ENCODE data around the gene ZNF263.
"Not testable (repeated sequence)": the region's sequence is repeated elsewhere in the genome, so short reads cannot be mapped to it uniquely, and the experiment has no call there.

ZNF263 gene

DNA sequence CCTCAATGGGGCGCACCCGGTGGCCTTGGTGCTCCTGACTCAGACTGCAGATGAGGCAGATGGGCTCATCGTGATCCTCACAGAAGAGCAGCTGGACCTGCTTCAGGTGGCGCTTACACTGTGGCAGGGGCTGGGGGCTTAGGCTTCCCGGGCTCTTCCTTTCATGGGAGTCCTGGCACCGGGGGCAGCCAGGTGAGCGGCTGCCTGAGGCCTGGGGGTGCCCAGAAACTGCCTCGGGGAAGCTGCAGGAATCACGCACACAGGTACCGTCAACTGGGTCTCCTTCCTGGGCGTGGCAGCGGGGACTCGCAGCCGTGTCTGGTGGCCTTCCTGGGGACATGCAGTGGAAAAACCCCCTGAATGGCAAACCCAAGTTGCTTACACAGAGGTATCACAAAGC is 33.8 kb upstream of the ZNF263 start:
- H3K27ac ChIP-seq (ENCODE audit: low read length): no peak overlapping the region
- H3K9me3 ChIP-seq (ENCODE audit: insufficient read depth, low read depth, low read length): peaks cover 17% of the 10 kb centered on the region
- no peaks in the 10 kb centered on the region for H3K36me3 ChIP-seq (ENCODE audit: insufficient read depth, low read depth, low read length)
- H3K27me3 ChIP-seq (ENCODE audit: insufficient read depth, low read length): no peaks in the 10 kb centered on the region
- no peak overlapping the region for H3K9ac ChIP-seq (ENCODE audit: low read depth, low read length)
- H3K4me1 ChIP-seq (ENCODE audit: insufficient read depth, low read length): no peaks in the 10 kb centered on the region
- H3K4me3 ChIP-seq (ENCODE audit: low read length): no peak overlapping the region

DNA sequence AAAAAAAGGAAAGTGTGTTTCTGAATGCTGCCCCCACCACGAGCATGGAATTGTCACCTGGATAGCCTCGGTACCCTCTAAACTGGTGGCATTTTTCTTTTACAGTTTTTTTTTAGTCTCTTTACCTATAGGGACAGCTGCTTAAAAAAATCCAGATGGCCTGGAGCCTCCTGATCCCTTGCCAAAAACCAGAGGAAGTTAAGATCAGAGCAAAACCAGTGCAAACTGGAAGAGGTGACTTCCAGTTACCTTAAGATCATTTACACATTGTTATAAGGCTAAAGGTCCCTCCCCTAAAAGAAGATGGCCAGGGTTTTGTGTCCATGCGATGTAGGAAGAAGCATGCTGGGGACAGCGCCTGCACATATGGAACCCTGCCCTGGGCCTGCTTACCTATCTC is 30.3 kb upstream of the ZNF263 start:
- Histone ChIP-seq H3K4me3 (ENCODE audit: low read length) (no peak overlapping the region), H3K9me3 (ENCODE audit: insufficient read depth, low read depth, low read length) (peaks cover 9% of the 10 kb centered on the region), H3K9ac (ENCODE audit: low read depth, low read length) (no peak overlapping the region), H3K27ac (ENCODE audit: low read length) (no peak overlapping the region), H3K36me3 (ENCODE audit: insufficient read depth, low read depth, low read length) (no peaks in the 10 kb centered on the region), H3K4me1 (ENCODE audit: insufficient read depth, low read length) (no peaks in the 10 kb centered on the region), H3K27me3 (ENCODE audit: insufficient read depth, low read length) (no peaks in the 10 kb centered on the region)

- no peak overlapping the region for H3K27ac ChIP-seq (ENCODE audit: low read length)
- no peak overlapping the region for H3K4me3 ChIP-seq (ENCODE audit: low read length)
- H3K9ac ChIP-seq (ENCODE audit: low read depth, low read length): no peak overlapping the region
- H3K36me3 ChIP-seq (ENCODE audit: insufficient read depth, low read depth, low read length): no peaks in the 10 kb centered on the region
- peaks cover 16% of the 10 kb centered on the region for H3K9me3 ChIP-seq (ENCODE audit: insufficient read depth, low read depth, low read length)
- no peaks in the 10 kb centered on the region for H3K4me1 ChIP-seq (ENCODE audit: insufficient read depth, low read length)
- H3K27me3 ChIP-seq (ENCODE audit: insufficient read depth, low read length): no peaks in the 10 kb centered on the region
Measured at GRCh38 chr16:3254309-3254708, 29.0 kb upstream of the ZNF263 start.

GRCh38 chr16:3256146-3256865 is 27.0 kb upstream of the ZNF263 start, which contains the start of gene MEFV:
TSS of gene MEFV (minus strand) at chr16:3256633. CDS start at chr16:3256587, 46 bp downstream.
- H3K27ac ChIP-seq (ENCODE audit: low read length): no peak within 1 kb of the TSS

DNA sequence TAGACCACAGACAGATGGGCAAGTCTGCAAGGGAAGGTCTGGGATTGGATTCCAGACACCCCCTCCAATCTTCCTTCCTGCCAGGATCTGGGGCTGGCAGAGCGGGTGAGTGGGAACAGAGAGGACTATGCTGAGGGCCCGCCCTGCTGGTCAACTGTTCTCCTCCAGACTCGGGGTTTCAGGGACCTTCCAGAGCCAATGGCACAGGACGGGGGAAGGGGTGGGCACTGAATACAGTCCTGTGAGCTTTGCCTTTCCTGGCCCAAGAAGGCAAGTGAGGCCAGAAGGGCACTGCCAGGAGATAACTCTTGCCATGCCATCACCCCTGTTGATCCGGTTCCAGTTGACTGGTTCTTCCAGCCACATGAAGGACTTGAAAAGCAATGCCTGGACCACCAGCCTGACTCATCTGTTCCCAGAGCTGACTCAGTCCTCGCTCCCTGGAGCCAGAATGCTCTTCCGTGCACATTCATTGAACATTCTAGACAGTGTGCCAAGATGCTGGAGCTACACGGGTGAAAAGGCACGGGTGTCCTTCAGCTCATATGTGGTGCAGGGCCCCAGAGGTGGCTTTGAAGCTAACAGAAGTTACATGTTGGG is 26.3 kb upstream of the ZNF263 start:
- Histone ChIP-seq H3K4me1 (ENCODE audit: insufficient read depth, low read length) (no peaks in the 10 kb centered on the region), H3K27ac (ENCODE audit: low read length) (no peak overlapping the region), H3K4me3 (ENCODE audit: low read length) (no peak overlapping the region), H3K27me3 (ENCODE audit: insufficient read depth, low read length) (no peaks in the 10 kb centered on the region), H3K9ac (ENCODE audit: low read depth, low read length) (no peak overlapping the region), H3K36me3 (ENCODE audit: insufficient read depth, low read depth, low read length) (no peaks in the 10 kb centered on the region), H3K9me3 (ENCODE audit: insufficient read depth, low read depth, low read length) (peaks cover 19% of the 10 kb centered on the region)

More at GRCh38 chr16:3256146-3256865, 27.0 kb upstream of the ZNF263 start, which contains the start of gene MEFV:
- H3K4me3 ChIP-seq (ENCODE audit: low read length): no peak within 1 kb of the TSS
- no peaks in the 10 kb centered on the region for H3K27me3 ChIP-seq (ENCODE audit: insufficient read depth, low read length)
- H3K9ac ChIP-seq (ENCODE audit: low read depth, low read length): no peak within 1 kb of the TSS
- no peaks in the 10 kb centered on the region for H3K36me3 ChIP-seq (ENCODE audit: insufficient read depth, low read depth, low read length)
- H3K9me3 ChIP-seq (ENCODE audit: insufficient read depth, low read depth, low read length): peaks cover 19% of the 10 kb centered on the region
- H3K4me1 ChIP-seq (ENCODE audit: insufficient read depth, low read length): no peaks in the 10 kb centered on the region

GRCh38 chr16:3259836-3260235 is 23.5 kb upstream of the ZNF263 start:
- Histone ChIP-seq H3K9ac (ENCODE audit: low read depth, low read length) (no peak overlapping the region), H3K9me3 (ENCODE audit: insufficient read depth, low read depth, low read length) (peaks cover 19% of the 10 kb centered on the region), H3K4me1 (ENCODE audit: insufficient read depth, low read length) (no peaks in the 10 kb centered on the region), H3K4me3 (ENCODE audit: low read length) (no peak overlapping the region), H3K27me3 (ENCODE audit: insufficient read depth, low read length) (peaks cover 2% of the 10 kb centered on the region; the same call in 1 of the 2 replicates), H3K27ac (ENCODE audit: low read length) (no peak overlapping the region), H3K36me3 (ENCODE audit: insufficient read depth, low read depth, low read length) (no peaks in the 10 kb centered on the region)

- Histone ChIP-seq H3K4me1 (ENCODE audit: insufficient read depth, low read length) (no peaks in the 10 kb centered on the region), H3K9me3 (ENCODE audit: insufficient read depth, low read depth, low read length) (peaks cover 12% of the 10 kb centered on the region), H3K9ac (ENCODE audit: low read depth, low read length) (no peak overlapping the region), H3K27ac (ENCODE audit: low read length) (no peak overlapping the region), H3K36me3 (ENCODE audit: insufficient read depth, low read depth, low read length) (no peaks in the 10 kb centered on the region), H3K27me3 (ENCODE audit: insufficient read depth, low read length) (peaks cover 4% of the 10 kb centered on the region; the same call in 1 of the 2 replicates), H3K4me3 (ENCODE audit: low read length) (no peak overlapping the region)
Measured at GRCh38 chr16:3262517-3262916, 20.8 kb upstream of the ZNF263 start.

- Histone ChIP-seq H3K27me3 (ENCODE audit: insufficient read depth, low read length) (peaks cover 4% of the 10 kb centered on the region; the same call in 1 of the 2 replicates), H3K9me3 (ENCODE audit: insufficient read depth, low read depth, low read length) (peaks cover 2% of the 10 kb centered on the region), H3K4me1 (ENCODE audit: insufficient read depth, low read length) (no peaks in the 10 kb centered on the region), H3K9ac (ENCODE audit: low read depth, low read length) (no peak overlapping the region), H3K27ac (ENCODE audit: low read length) (no peak overlapping the region), H3K36me3 (ENCODE audit: insufficient read depth, low read depth, low read length) (no peaks in the 10 kb centered on the region), H3K4me3 (ENCODE audit: low read length) (0 out of 2 replicates have a peak overlapping the region, but pooled peaks have one; percentile 29)
Measured at GRCh38 chr16:3264137-3265036, 18.9 kb upstream of the ZNF263 start.

DNA sequence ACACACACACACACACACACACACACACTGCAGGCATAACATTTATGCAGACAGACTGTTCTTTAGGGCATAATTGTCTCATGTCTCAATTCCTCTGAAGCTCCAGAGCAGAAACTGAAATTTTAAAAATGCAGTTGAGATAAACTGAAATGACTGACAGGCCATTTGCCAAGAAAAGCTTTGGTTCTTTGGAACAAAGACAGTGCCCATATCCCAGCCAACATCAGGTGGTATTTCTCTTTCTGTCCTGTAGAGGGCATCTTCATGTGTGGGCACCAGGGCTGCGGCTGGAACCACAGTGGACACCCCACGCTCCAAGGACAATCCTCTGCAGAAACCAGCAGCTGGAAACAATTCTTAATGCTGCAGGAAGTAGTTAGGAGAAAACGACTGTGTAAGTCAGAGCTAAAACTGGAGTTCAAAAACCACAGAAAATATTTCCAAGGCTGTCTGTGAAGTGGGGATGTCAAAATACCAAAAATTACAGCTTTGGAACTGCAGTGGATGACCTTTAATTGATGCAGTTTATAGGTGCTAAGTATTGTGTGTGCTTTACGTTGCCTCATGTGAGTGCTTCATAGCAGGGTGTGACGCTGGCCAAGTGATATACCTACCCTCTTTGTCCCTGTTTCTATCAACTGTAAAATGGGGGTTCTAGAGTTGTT is 16.3 kb upstream of the ZNF263 start:
- Histone ChIP-seq H3K27ac (ENCODE audit: low read length) (no peak overlapping the region), H3K9ac (ENCODE audit: low read depth, low read length) (no peak overlapping the region), H3K27me3 (ENCODE audit: insufficient read depth, low read length) (peaks cover 4% of the 10 kb centered on the region; the same call in 1 of the 2 replicates), H3K4me1 (ENCODE audit: insufficient read depth, low read length) (no peaks in the 10 kb centered on the region), H3K4me3 (ENCODE audit: low read length) (no peak overlapping the region), H3K36me3 (ENCODE audit: insufficient read depth, low read depth, low read length) (no peaks in the 10 kb centered on the region), H3K9me3 (ENCODE audit: insufficient read depth, low read depth, low read length) (no peaks in the 10 kb centered on the region; the same call in 1 of the 2 replicates)

GRCh38 chr16:3268294-3268693 is 15.0 kb upstream of the ZNF263 start:
- no peaks in the 10 kb centered on the region for H3K4me1 ChIP-seq (ENCODE audit: insufficient read depth, low read length)
- no peak overlapping the region for H3K27ac ChIP-seq (ENCODE audit: low read length)
- H3K9ac ChIP-seq (ENCODE audit: low read depth, low read length): no peak overlapping the region
- H3K9me3 ChIP-seq (ENCODE audit: insufficient read depth, low read depth, low read length): no peaks in the 10 kb centered on the region; the same call in 1 of the 2 replicates
- H3K27me3 ChIP-seq (ENCODE audit: insufficient read depth, low read length): peaks cover 4% of the 10 kb centered on the region; the same call in 1 of the 2 replicates
- H3K36me3 ChIP-seq (ENCODE audit: insufficient read depth, low read depth, low read length): no peaks in the 10 kb centered on the region
- H3K4me3 ChIP-seq (ENCODE audit: low read length): no peak overlapping the region

- H3K4me3 ChIP-seq (ENCODE audit: low read length); H3K36me3 ChIP-seq (ENCODE audit: insufficient read depth, low read depth, low read length); H3K9me3 ChIP-seq (ENCODE audit: insufficient read depth, low read depth, low read length): not testable (repeated sequence)
Measured at GRCh38 chr16:3270718-3271117, 12.6 kb upstream of the ZNF263 start.

More at GRCh38 chr16:3270718-3271117, 12.6 kb upstream of the ZNF263 start:
- not testable (repeated sequence) for H3K27me3 ChIP-seq (ENCODE audit: insufficient read depth, low read length); H3K9ac ChIP-seq (ENCODE audit: low read depth, low read length); H3K4me1 ChIP-seq (ENCODE audit: insufficient read depth, low read length); H3K27ac ChIP-seq (ENCODE audit: low read length)

Data from iPS-20b (cell line).